ENCODE results near the gene FCER2.

DNA sequence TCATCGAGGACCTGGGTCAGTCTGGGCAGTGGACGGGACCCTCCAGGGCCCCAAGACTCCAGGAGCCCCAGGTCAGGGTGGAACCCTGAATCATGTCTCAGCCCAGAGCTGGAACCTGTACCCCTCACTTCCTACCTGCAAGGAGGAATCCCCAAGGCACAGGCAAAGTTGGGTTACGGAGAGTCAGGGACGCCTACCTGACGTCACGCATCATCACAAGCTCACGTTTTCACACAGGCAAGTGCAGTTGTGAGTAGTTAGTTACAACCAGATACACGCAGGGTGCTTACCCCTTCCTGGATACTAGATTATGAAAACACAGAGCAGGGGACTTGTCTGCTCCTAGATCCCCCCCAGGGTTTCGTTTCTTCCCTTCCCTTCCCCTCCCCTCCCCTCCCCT is 31.1 kb downstream of the FCER2 start:
- TF ChIP-seq, protein P1, sequence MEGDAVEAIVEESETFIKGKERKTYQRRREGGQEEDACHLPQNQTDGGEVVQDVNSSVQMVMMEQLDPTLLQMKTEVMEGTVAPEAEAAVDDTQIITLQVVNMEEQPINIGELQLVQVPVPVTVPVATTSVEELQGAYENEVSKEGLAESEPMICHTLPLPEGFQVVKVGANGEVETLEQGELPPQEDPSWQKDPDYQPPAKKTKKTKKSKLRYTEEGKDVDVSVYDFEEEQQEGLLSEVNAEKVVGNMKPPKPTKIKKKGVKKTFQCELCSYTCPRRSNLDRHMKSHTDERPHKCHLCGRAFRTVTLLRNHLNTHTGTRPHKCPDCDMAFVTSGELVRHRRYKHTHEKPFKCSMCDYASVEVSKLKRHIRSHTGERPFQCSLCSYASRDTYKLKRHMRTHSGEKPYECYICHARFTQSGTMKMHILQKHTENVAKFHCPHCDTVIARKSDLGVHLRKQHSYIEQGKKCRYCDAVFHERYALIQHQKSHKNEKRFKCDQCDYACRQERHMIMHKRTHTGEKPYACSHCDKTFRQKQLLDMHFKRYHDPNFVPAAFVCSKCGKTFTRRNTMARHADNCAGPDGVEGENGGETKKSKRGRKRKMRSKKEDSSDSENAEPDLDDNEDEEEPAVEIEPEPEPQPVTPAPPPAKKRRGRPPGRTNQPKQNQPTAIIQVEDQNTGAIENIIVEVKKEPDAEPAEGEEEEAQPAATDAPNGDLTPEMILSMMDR (IDR thresholded peaks at IDR 0.05) = no peak
- no peak for TF ChIP-seq POLR2A (IDR thresholded peaks at IDR 0.05)
